Fibroblast of mammary gland (primary cell): ENCODE measurements around the gene PPP1R7.

Source experiments
- DNase-seq: peaks from one replicate; pipeline ENCODE4 v3.0.0-alpha.2; 2010; ENCODE audit warnings: low read depth
- H3K4me3 ChIP-seq: 2 replicates; pipeline ENCODE4 v1.5.1; 2011; ENCODE audit warnings: low read depth, mild to moderate bottlenecking, low read length, moderate library complexity; ENCODE audit not compliant: control insufficient read depth
- CTCF ChIP-seq: conservative IDR thresholded peaks from 2 replicates; pipeline ENCODE4 v1.5.1; 2011; ENCODE audit warnings: low read depth, low read length, inconsistent platforms; ENCODE audit not compliant: control insufficient read depth, insufficient read depth

Gene PPP1R7

GRCh38 chr2:241112592-241112991 lies 37.7 kb upstream of the PPP1R7 start:
- H3K4me3 ChIP-seq: no peak overlapping the region
- no peak for DNase-seq
- TF ChIP-seq CTCF: no peak

GRCh38 chr2:241114836-241115235 lies 35.4 kb upstream of the PPP1R7 start:
- no peak overlapping the region for H3K4me3 ChIP-seq
- DNase-seq: no peak
- no peak for TF ChIP-seq CTCF

GRCh38 chr2:241115361-241115760 lies 34.9 kb upstream of the PPP1R7 start:
- DNase-seq: no peak
- TF ChIP-seq CTCF: no peak
- H3K4me3 ChIP-seq: no peak overlapping the region

GRCh38 chr2:241116606-241117560 lies 33.4 kb upstream of the PPP1R7 start:
- TF ChIP-seq CTCF: no peak
- H3K4me3 ChIP-seq: no peak overlapping the region
- no peak for DNase-seq

- no peak for DNase-seq
- TF ChIP-seq CTCF: no peak
Measured at GRCh38 chr2:241118737-241119505, 31.3 kb upstream of the PPP1R7 start.

GRCh38 chr2:241120440-241120839 lies 29.8 kb upstream of the PPP1R7 start:
- TF ChIP-seq CTCF: no peak
- no peak for DNase-seq

More at GRCh38 chr2:241118737-241119505, 31.3 kb upstream of the PPP1R7 start:
- no peak overlapping the region for H3K4me3 ChIP-seq

More at GRCh38 chr2:241120440-241120839, 29.8 kb upstream of the PPP1R7 start:
- no peak overlapping the region for H3K4me3 ChIP-seq
